Neural progenitor cell (in vitro differentiated cells): ENCODE data around the gene ANKRD34A. TPM values are rescaled to one million over a fixed set of nuclear protein-coding genes. Genes with fewer than 3 reads are reported as not detected.

ENCODE experiments used
- DNase-seq: peaks from one replicate; pipeline ENCODE4 v3.0.0-alpha.2; 2016; ENCODE audit warnings: low spot score
- H2AFZ ChIP-seq: fragments of 200-600 bp; sonication (generic); replicated peaks from 2 replicates; pipeline ENCODE4 v1.6.1; 2016; ENCODE audit warnings: antibody characterized with exemption
- H3F3A ChIP-seq: fragments of 200-600 bp; sonication (generic); 2 replicates; pipeline ENCODE4 v1.6.1; 2016; ENCODE audit warnings: antibody characterized with exemption, low read depth
- H3K27ac ChIP-seq: fragments of 200-600 bp; sonication (generic); 2 replicates; pipeline ENCODE4 v1.5.1; 2016; ENCODE audit warnings: mild to moderate bottlenecking
- H3K27me3 ChIP-seq: fragments of 200-600 bp; sonication (generic); 2 replicates; pipeline ENCODE4 v1.6.1; 2016; ENCODE audit warnings: mild to moderate bottlenecking, moderate library complexity
- H3K36me3 ChIP-seq: fragments of 200-600 bp; sonication (generic); 2 replicates; pipeline ENCODE4 v1.5.1; 2016
- H3K4me1 ChIP-seq: fragments of 200-600 bp; sonication (generic); 2 replicates; pipeline ENCODE4 v1.6.1; 2016; ENCODE audit warnings: mixed run types
- H3K4me2 ChIP-seq: fragments of 200-600 bp; sonication (generic); 2 replicates; pipeline ENCODE4 v1.6.1; 2016
- H3K4me3 ChIP-seq: fragments of 200-600 bp; sonication (generic); 2 replicates; pipeline ENCODE4 v1.5.1; 2016
- H3K79me2 ChIP-seq: fragments of 200-600 bp; sonication (generic); 2 replicates; pipeline ENCODE4 v1.6.1; 2016; ENCODE audit warnings: low read depth
- H3K9ac ChIP-seq: fragments of 200-600 bp; sonication (generic); 2 replicates; pipeline ENCODE4 v1.6.1; 2016
- H3K9me3 ChIP-seq: fragments of 200-600 bp; sonication (generic); 2 replicates; pipeline ENCODE4 v1.5.1; 2016; ENCODE audit warnings: low read depth
- H4K20me1 ChIP-seq: fragments of 200-600 bp; sonication (generic); 2 replicates; pipeline ENCODE4 v1.6.1; 2016; ENCODE audit warnings: low read depth
- H3K27ac Mint-ChIP-seq: 3 replicates; pipeline ENCODE4 v1.8.0; 2021; ENCODE audit warnings: mixed read lengths
- H3K27me3 Mint-ChIP-seq: 2 replicates; pipeline ENCODE4 v1.8.0; 2022; ENCODE audit warnings: low read depth, mild to moderate bottlenecking, inconsistent platforms, moderate library complexity, mixed read lengths; ENCODE audit not compliant: insufficient read depth
- H3K36me3 Mint-ChIP-seq: 3 replicates; pipeline ENCODE4 v1.8.0; 2021; ENCODE audit warnings: mixed read lengths
- H3K4me1 Mint-ChIP-seq: 3 replicates; pipeline ENCODE4 v1.8.0; 2021; ENCODE audit warnings: mixed read lengths
- H3K4me3 Mint-ChIP-seq: 3 replicates; pipeline ENCODE4 v1.8.0; 2021; ENCODE audit warnings: mild to moderate bottlenecking, moderate library complexity, mixed read lengths
- H3K9me3 Mint-ChIP-seq: 3 replicates; pipeline ENCODE4 v1.8.0; 2020; ENCODE audit warnings: mixed read lengths
- CTCF ChIP-seq: fragments of 200-600 bp; sonication (generic); IDR thresholded peaks from 2 replicates; pipeline ENCODE4 v1.5.1; 2017; ENCODE audit warnings: antibody characterized with exemption, mild to moderate bottlenecking
- EZH2 ChIP-seq: fragments of 200-600 bp; sonication (generic); IDR thresholded peaks from 2 replicates; pipeline ENCODE4 v1.6.1; 2017; ENCODE audit warnings: antibody characterized with exemption, mild to moderate bottlenecking, moderate library complexity
- EZH2phosphoT487 ChIP-seq: fragments of 200-600 bp; sonication (generic); IDR thresholded peaks from 2 replicates; pipeline ENCODE4 v1.6.1; 2017; ENCODE audit warnings: antibody characterized with exemption
- total RNA-seq: library from RNA; depleted of rRNA; stranded (reverse); fragments of >200 nt; gene quantifications from 2 replicates; pipeline ENCODE4 v1.2.3, GENCODE V29; 2015; ENCODE audit warnings: low replicate concordance

Gene ANKRD34A
- total RNA-seq, 1 donor from 2014 or later: 0.06 TPM

- Mint-ChIP-seq H3K36me3 (peaks cover 41% of the 10 kb centered on the region), H3K27me3 (peaks cover 8% of the 10 kb centered on the region), H3K4me3 (peak within 1 kb of the TSS; percentile 98), H3K4me1 (peaks cover 68% of the 10 kb centered on the region), H3K9me3 (peaks cover 2% of the 10 kb centered on the region), H3K27ac (peak within 1 kb of the TSS; percentile 89)
- Histone ChIP-seq H3K79me2 (peaks cover 22% of the 10 kb centered on the region), H3K9ac (peak within 1 kb of the TSS; percentile 70), H3K4me3 (peak within 1 kb of the TSS; percentile 85), H4K20me1 (peaks cover 46% of the 10 kb centered on the region), H3K4me2 (peak within 1 kb of the TSS; percentile 94), H2AFZ (peak within 1 kb of the TSS; percentile 35), H3K27ac (no peak within 1 kb of the TSS), H3K4me1 (peaks cover 44% of the 10 kb centered on the region), H3K36me3 (peaks cover 17% of the 10 kb centered on the region), H3K9me3 (no peaks in the 10 kb centered on the region), H3F3A (peaks cover 34% of the 10 kb centered on the region), H3K27me3 (peaks cover 19% of the 10 kb centered on the region)
- peak; percentile 98 for DNase-seq
- TF ChIP-seq CTCF: no peak
- no peak for TF ChIP-seq EZH2
- TF ChIP-seq EZH2phosphoT487: no peak
These were observed 32.1 kb upstream of the ANKRD34A start, which contains the start of gene TXNIP for GRCh38 chr1:145996433-145997015. Gene TXNIP, minus strand, starts transcription at chr1:145996579. Its CDS starts 313 bp downstream, at chr1:145996266.

- peaks cover 37% of the 10 kb centered on the region for H3F3A ChIP-seq
- no peaks in the 10 kb centered on the region for H3K9me3 ChIP-seq
- H3K27me3 Mint-ChIP-seq: peaks cover 8% of the 10 kb centered on the region
- H3K27ac ChIP-seq: no peak overlapping the region
- no peak for TF ChIP-seq EZH2
- no peak for TF ChIP-seq CTCF
- no peak for TF ChIP-seq EZH2phosphoT487
- peaks cover 2% of the 10 kb centered on the region for H3K9me3 Mint-ChIP-seq
- peaks cover 22% of the 10 kb centered on the region for H3K79me2 ChIP-seq
- H3K4me3 ChIP-seq: peak overlapping the region; percentile 85
- peak overlapping the region; percentile 94 for H3K4me2 ChIP-seq
- peak; percentile 37 for DNase-seq
- H3K36me3 ChIP-seq: peaks cover 17% of the 10 kb centered on the region
- H3K4me1 ChIP-seq: peaks cover 44% of the 10 kb centered on the region
- H3K4me3 Mint-ChIP-seq: peak overlapping the region; percentile 98
- H3K27ac Mint-ChIP-seq: peak overlapping the region; percentile 89
- peaks cover 48% of the 10 kb centered on the region for H4K20me1 ChIP-seq
- peaks cover 19% of the 10 kb centered on the region for H3K27me3 ChIP-seq
- no peak overlapping the region for H2AFZ ChIP-seq
- peaks cover 65% of the 10 kb centered on the region for H3K4me1 Mint-ChIP-seq
- peak overlapping the region; percentile 70 for H3K9ac ChIP-seq
- H3K36me3 Mint-ChIP-seq: peaks cover 42% of the 10 kb centered on the region
These were observed 31.6 kb upstream of the ANKRD34A start for GRCh38 chr1:145995964-145996432.

GRCh38 chr1:145995148-145995881, 30.9 kb upstream of the ANKRD34A start:
- H3K4me1 ChIP-seq: peaks cover 44% of the 10 kb centered on the region
- no peak for DNase-seq
- peak overlapping the region; percentile 94 for H3K4me2 ChIP-seq
- Mint-ChIP-seq H3K27me3 (peaks cover 8% of the 10 kb centered on the region), H3K27ac (peak overlapping the region; percentile 89), H3K4me1 (peaks cover 67% of the 10 kb centered on the region), H3K36me3 (peaks cover 42% of the 10 kb centered on the region), H3K9me3 (peaks cover 2% of the 10 kb centered on the region), H3K4me3 (peak overlapping the region; percentile 98)
- peaks cover 17% of the 10 kb centered on the region for H3K36me3 ChIP-seq
- H3K27ac ChIP-seq: no peak overlapping the region
- no peak for TF ChIP-seq EZH2phosphoT487
- no peak for TF ChIP-seq EZH2
- no peak for TF ChIP-seq CTCF
- no peak overlapping the region for H2AFZ ChIP-seq
- peaks cover 19% of the 10 kb centered on the region for H3K27me3 ChIP-seq
- H4K20me1 ChIP-seq: peaks cover 48% of the 10 kb centered on the region
- peak overlapping the region; percentile 85 for H3K4me3 ChIP-seq
- H3K9ac ChIP-seq: peak overlapping the region; percentile 70
- peaks cover 41% of the 10 kb centered on the region for H3F3A ChIP-seq
- H3K9me3 ChIP-seq: no peaks in the 10 kb centered on the region
- H3K79me2 ChIP-seq: peaks cover 22% of the 10 kb centered on the region
